GM21825 (cell line): ENCODE data around the gene ZNF430.
"Not testable (repeated sequence)": the region's sequence is repeated elsewhere in the genome, so short reads cannot be mapped to it uniquely, and the experiment has no call there.

Source experiments
- ATAC-seq: cut with Tn5 transposase; IDR thresholded peaks from one replicate; pipeline ENCODE4 v1.9.1; 2021; ENCODE audit warnings: mild to moderate bottlenecking, moderate library complexity; ENCODE audit not compliant: unreplicated experiment

Gene ZNF430

GRCh38 chr19:21020298-21021227 is at the start of gene ZNF430:
Gene ZNF430 (plus strand): TSS chr19:21020657. CDS start chr19:21020801, 144 bp downstream.
- peak; percentile 95 for ATAC-seq

GRCh38 chr19:20992788-20993187 is 27.7 kb upstream of the ZNF430 start:
- not testable (repeated sequence) for ATAC-seq

GRCh38 chr19:20999731-21000352 is 20.6 kb upstream of the ZNF430 start:
- ATAC-seq: peak; percentile 100

GRCh38 chr19:21021238-21021637 is 781 bp downstream of the ZNF430 start:
- ATAC-seq: not testable (repeated sequence)

GRCh38 chr19:21022996-21023395 is 2.5 kb downstream of the ZNF430 start:
- no peak for ATAC-seq

- no peak for ATAC-seq
These were observed 3.4 kb downstream of the ZNF430 start for GRCh38 chr19:21023901-21024300.

- no peak for ATAC-seq
These were observed 8.5 kb downstream of the ZNF430 start for GRCh38 chr19:21028969-21029268.

- no peak for ATAC-seq
These were observed 24.6 kb downstream of the ZNF430 start for GRCh38 chr19:21045028-21045427.

- ATAC-seq: no peak
These were observed 26.0 kb downstream of the ZNF430 start for GRCh38 chr19:21046489-21046888.

GRCh38 chr19:21047716-21048115 is 27.3 kb downstream of the ZNF430 start:
- no peak for ATAC-seq

GRCh38 chr19:21052902-21053301 is 32.4 kb downstream of the ZNF430 start:
- no peak for ATAC-seq

GRCh38 chr19:21065336-21065735 is 44.9 kb downstream of the ZNF430 start:
- no peak for ATAC-seq

- ATAC-seq: peak; percentile 95
These were observed 61.8 kb downstream of the ZNF430 start, which contains the start of gene ZNF714 for GRCh38 chr19:21082011-21082975. Gene ZNF714 (plus strand): TSS chr19:21082203. CDS start chr19:21098269, 16,066 bp downstream.

GRCh38 chr19:21084343-21084742 is 63.9 kb downstream of the ZNF430 start:
- no peak for ATAC-seq

GRCh38 chr19:21087871-21088270 is 67.4 kb downstream of the ZNF430 start:
- ATAC-seq: no peak

- no peak for ATAC-seq
These were observed 71.7 kb downstream of the ZNF430 start for GRCh38 chr19:21092109-21092508.

- no peak for ATAC-seq
These were observed 74.0 kb downstream of the ZNF430 start for GRCh38 chr19:21094347-21095025.

GRCh38 chr19:21098291-21098690 is 77.8 kb downstream of the ZNF430 start:
- no peak for ATAC-seq

- ATAC-seq: no peak
These were observed 81.2 kb downstream of the ZNF430 start for GRCh38 chr19:21101521-21102242.

GRCh38 chr19:21109116-21109515 is 88.7 kb downstream of the ZNF430 start:
- ATAC-seq: no peak
